SKM-1 (cell line): ENCODE results near the gene MID1.

Experiments
- DNase-seq: peaks from one replicate; lab custom pipeline; 2025; ENCODE audit not compliant: unreplicated experiment; lab: John Stamatoyannopoulos, UW

Gene MID1

DNA sequence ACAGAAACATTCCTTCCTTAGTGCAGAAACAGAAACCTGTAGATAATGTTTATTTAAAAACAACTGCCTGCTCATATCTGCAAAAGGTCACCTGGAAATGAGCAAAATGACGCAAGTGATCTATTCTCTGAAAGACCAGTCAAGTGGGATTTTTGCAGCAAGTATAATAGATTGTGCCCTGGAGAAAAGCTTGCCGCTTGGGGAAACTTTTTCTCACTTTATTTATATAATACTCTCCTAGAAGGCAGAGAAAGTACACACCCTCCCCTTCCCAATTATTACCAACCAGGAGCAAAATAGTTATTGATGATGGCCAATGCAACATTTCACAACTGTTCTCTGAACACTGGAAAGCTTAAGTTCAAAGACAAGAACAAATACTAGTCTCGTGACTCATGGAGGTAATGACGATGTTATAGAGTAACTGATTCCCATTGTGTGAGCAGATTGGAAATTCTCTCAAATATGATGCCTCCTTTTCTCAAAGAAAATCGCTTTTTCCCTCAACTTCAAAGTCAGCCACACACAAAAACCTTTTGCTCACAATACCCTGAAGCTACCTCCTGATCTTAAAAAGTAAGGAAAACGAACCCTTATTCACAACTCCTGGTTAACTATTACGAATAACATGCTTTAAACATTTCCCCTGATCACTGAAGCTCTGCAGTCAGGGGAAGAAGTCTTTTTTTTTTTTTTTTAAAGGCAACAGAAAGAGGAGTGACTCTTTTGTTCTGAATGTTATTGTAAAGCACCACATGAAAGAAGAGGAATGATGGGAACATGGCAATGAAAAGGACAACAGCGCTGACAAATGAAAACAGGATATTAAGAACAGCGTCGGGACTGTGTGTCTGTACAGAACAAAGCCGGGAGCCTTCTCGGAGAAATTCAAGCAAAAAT lies 41.0 kb downstream of the MID1 start:
- DNase-seq = no peak

DNA sequence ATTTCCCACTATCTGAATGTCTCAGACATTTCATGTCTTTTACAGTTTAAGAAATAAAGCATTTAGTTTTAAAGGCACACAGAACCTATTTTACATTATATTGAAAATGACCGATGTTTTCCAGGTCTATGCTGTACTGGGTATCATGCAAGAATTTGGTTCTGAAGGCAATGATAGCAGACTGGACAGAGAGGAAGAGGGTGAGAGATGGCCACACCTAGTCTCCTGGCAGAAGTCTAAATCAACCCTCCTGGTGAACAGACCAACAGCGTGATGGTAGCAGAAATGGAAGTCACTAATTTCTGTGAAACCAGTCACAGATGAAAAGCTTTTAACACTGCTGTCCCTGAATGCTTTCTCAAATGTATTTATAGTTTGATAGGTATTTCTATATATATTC lies 41.9 kb downstream of the MID1 start:
- DNase-seq = no peak

GRCh38 chrX:10577853-10578252 lies 42.5 kb downstream of the MID1 start:
- DNase-seq = peak; percentile 0

- DNase-seq = no peak
Measured at GRCh38 chrX:10576777-10577447, 43.5 kb downstream of the MID1 start.

- no peak for DNase-seq
Measured at GRCh38 chrX:10576186-10576585, 44.2 kb downstream of the MID1 start.

DNA sequence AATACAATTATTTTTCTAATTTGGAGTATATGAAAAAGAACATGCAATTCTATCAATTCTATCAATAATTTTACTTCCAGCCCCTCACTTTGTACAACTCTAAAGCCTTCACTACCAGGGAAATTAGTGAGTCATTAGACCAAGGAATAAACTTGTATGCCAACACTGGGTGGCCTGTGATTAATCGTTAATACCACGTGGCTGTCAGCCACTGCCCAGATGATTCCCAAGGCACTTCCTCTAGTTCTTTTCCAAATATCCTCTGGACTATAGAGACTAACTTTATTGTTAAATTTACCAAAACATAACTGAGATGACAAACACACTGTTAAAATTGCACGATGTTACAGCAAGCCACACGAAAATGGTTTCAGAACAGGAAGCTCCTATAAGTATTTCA lies 45.7 kb downstream of the MID1 start:
- DNase-seq = no peak

DNA sequence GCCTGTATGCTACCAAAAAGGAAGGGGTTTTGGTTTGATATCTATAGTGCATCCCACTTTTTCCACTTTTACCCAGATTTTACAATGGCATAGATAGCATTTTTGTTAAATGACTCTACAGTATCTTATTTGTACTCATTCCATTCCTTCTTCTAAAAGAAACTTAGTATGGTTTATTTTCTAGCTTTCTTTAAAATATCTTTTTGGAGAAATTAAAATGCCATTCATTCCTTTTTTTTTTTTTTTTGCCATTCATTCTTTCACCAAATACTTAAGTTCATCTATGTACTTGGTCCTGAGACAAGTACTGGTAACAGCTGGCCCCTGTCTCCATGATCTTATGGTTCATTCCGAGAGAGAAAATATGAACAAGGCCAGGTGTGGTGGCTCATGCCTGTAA lies 49.1 kb downstream of the MID1 start:
- no peak for DNase-seq

- DNase-seq = no peak
Measured at GRCh38 chrX:10570601-10571000, 49.8 kb downstream of the MID1 start.

GRCh38 chrX:10569946-10570345 lies 50.4 kb downstream of the MID1 start:
- DNase-seq = no peak

DNA sequence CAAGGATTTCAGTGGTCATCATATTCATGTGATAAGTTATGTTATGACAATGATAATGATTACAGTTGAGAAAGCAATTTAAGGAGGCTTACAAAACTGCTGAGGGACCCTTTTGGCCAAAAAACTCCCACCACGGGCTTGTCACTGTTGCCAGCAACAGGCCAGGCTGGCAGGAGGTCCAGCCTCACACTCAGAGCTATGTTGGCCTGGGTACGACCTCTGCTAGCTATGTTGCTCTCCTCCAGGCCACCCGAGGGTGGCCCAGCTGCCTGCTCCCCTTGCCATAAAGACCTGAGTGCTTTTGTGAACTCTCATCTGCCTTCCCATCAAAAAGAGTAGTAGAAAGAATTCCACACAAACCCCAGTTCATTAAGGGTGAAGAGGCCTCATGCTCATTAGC lies 52.0 kb downstream of the MID1 start:
- DNase-seq = no peak

- no peak for DNase-seq
Measured at GRCh38 chrX:10567136-10567535, 53.2 kb downstream of the MID1 start.

DNA sequence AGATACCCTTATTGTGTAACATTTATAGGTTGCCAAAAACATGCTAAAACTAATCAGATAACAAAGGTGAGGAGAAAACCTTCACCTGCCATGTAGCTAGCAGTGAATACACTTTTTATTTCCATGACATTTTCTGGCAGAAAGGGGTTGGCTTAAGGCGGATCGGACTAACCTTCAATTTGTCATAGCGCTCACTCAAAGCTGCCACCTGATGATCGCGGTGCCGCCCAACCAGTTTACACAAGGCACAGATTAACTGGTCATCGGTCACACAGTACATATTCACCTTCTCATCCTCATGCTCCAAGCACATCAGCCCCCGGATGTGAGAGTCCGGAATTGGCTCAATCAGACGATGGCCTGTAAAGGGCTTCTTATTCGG lies 53.7 kb downstream of the MID1 start:
- DNase-seq = no peak

DNA sequence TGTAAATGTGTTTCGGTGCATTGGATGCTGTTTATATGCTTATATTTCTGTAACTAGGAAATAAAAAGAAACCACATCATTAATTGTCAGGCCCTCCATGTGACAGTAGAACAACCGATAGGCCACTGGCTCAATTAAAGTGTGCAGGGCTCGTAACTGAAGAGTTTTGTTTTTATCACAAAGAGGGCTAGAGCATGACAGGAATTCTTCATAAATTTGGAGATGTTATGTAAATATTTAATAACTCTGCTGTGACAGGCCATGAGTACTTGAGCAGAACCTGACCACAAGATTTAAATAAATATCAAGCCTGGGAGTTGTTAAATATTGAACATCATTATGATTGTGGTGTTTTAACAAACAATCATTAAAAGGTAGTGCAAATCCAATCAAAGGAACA lies 55.9 kb downstream of the MID1 start:
- DNase-seq = no peak

GRCh38 chrX:10557166-10557565 lies 63.2 kb downstream of the MID1 start:
- DNase-seq = no peak

- DNase-seq = no peak
Measured at GRCh38 chrX:10556405-10556804, 64.0 kb downstream of the MID1 start.

GRCh38 chrX:10555846-10556245 lies 64.5 kb downstream of the MID1 start:
- no peak for DNase-seq

GRCh38 chrX:10554612-10555270 lies 65.6 kb downstream of the MID1 start:
- no peak for DNase-seq

DNA sequence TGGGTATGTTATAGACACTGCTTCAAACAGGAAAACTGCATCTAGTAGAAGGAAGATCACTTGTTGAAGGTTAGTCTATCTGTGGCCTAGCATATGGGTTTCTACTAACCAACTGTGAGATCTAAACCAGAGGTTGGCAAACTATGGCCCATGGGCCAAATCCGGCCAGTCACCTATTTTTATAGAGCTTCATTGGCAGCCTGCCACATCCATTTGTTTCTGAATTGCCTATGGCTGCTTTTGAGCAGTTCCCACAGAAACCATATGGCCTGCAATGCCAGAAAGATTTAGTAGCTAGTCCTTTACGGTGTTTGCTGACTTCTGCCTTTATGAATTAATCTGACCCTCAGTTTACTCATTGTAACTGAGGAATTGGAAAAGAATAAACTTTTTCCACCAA lies 71.1 kb downstream of the MID1 start:
- no peak for DNase-seq

DNA sequence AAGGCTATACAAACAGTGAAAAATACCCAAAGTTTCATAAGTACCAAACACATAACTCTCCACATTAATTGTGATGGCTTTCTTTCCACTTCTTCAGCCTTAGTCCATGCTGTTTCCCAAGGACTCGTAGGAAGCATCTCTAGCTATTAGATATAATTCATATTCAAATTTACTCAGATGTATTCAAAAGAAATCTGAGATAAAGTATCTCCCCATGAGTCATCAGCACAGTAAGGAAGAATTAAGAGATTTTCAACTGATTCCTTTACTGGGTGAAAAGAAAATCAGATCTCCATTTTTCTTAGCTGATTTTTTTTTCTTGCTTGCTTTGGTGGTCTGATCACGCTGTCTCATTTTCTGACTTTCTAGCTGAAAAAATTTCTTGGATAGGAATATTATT lies 71.7 kb downstream of the MID1 start:
- DNase-seq = no peak

GRCh38 chrX:10545882-10546281 lies 74.5 kb downstream of the MID1 start:
- no peak for DNase-seq

GRCh38 chrX:10542586-10542985 lies 77.8 kb downstream of the MID1 start:
- no peak for DNase-seq

- no peak for DNase-seq
Measured at GRCh38 chrX:10538831-10539230, 81.6 kb downstream of the MID1 start.
